Natural killer cell (primary cell): ENCODE data around the gene FUBP3. TPM values are rescaled to one million over a fixed set of nuclear protein-coding genes. Genes with fewer than 3 reads are reported as not detected.
A peak's percentile ranks its signal among the peaks of the same experiment; 100 is the strongest.

Source experiments
- ATAC-seq, 3 donors: fragments of 150-1000 bp in 2 of 3; fragments of 200-7000 bp in 1 of 3; cut with Tn5 transposase; 1 replicate in 1 of 3; 2 replicates in 2 of 3; pipeline ENCODE4 v1.10.0; 2021; ENCODE audit warnings: mild to moderate bottlenecking in 2 of 3, moderate library complexity in 2 of 3
- DNase-seq, 2 donors: peaks; one replicate each; pipeline versions ENCODE4 v3.0.0 to v3.0.0-alpha.2; 2013 to 2021; ENCODE audit warnings: mixed read lengths in 1 of 2
- H3K27ac ChIP-seq: one replicate; pipeline ENCODE4 v1.5.1; 2013; ENCODE audit warnings: mild to moderate bottlenecking, low read length
- H3K27me3 ChIP-seq: one replicate; pipeline ENCODE4 v1.6.1; 2013; ENCODE audit warnings: low read length; ENCODE audit not compliant: control insufficient read depth, insufficient read depth
- H3K36me3 ChIP-seq: one replicate; pipeline ENCODE4 v1.6.1; 2013; ENCODE audit warnings: low read length; ENCODE audit not compliant: control insufficient read depth, insufficient read depth
- H3K4me1 ChIP-seq: one replicate; pipeline ENCODE4 v1.6.1; 2013; ENCODE audit warnings: low read length; ENCODE audit not compliant: control insufficient read depth, insufficient read depth
- H3K4me3 ChIP-seq: one replicate; pipeline ENCODE4 v1.5.1; 2013; ENCODE audit warnings: low read length
- H3K9me3 ChIP-seq: one replicate; pipeline ENCODE4 v1.6.1; 2013; ENCODE audit warnings: low read length; ENCODE audit not compliant: control insufficient read depth, insufficient read depth
- H3K27ac Mint-ChIP-seq, 2 donors: one replicate each; pipeline ENCODE4 v1.8.0; 2022; ENCODE audit warnings: mild to moderate bottlenecking in 2 of 2, mixed read lengths in 2 of 2, moderate library complexity in 1 of 2
- H3K27me3 Mint-ChIP-seq, 2 donors: one replicate each; pipeline ENCODE4 v1.8.0; 2022; ENCODE audit warnings: low read depth in 2 of 2, mixed read lengths in 2 of 2
- H3K36me3 Mint-ChIP-seq: one replicate; pipeline ENCODE4 v1.8.0; 2022; ENCODE audit warnings: mixed read lengths
- H3K4me1 Mint-ChIP-seq, 2 donors: one replicate each; pipeline ENCODE4 v1.8.0; 2022; ENCODE audit warnings: mixed read lengths in 2 of 2
- H3K4me3 Mint-ChIP-seq: one replicate; pipeline ENCODE4 v1.8.0; 2022; ENCODE audit warnings: mild to moderate bottlenecking, moderate library complexity, mixed read lengths
- H3K9me3 Mint-ChIP-seq, 2 donors: one replicate each; pipeline ENCODE4 v1.8.0; 2022; ENCODE audit warnings: mixed read lengths in 2 of 2
- WGBS: methylation state at CpG from one replicate; pipeline ENCODE4 v1.1.7; 2013; ENCODE audit warnings: missing lambda C conversion rate; ENCODE audit not compliant: insufficient coverage; 5-methylcytosine and 5-hydroxymethylcytosine counted together
- intact Hi-C: fragments of 100-400 bp; cut with micrococcal nuclease; formaldehyde crosslinking; loops from one replicate; pipeline ENCODE4 v1.14.2; 2022
- total RNA-seq, 4 donors: library from RNA; stranded (reverse); fragments of 120-200 nt in 1 of 4; gene quantifications; one replicate each; pipeline versions ENCODE4 v1.2.3 to v1.2.4, GENCODE V29; 2013 to 2022
- TF ChIP-seq, protein P1 (sequence below): fragments of 200-600 bp; IDR thresholded peaks from one replicate; pipeline ENCODE4 v1.8.0; 2022; ENCODE audit warnings: antibody characterized with exemption

Gene FUBP3
- total RNA-seq, 3 donors from 2014 or later (not counting 1 experiment from before 2014, with no cell fraction given), result 40.8 to 45.2 (median 41.3) TPM

DNA sequence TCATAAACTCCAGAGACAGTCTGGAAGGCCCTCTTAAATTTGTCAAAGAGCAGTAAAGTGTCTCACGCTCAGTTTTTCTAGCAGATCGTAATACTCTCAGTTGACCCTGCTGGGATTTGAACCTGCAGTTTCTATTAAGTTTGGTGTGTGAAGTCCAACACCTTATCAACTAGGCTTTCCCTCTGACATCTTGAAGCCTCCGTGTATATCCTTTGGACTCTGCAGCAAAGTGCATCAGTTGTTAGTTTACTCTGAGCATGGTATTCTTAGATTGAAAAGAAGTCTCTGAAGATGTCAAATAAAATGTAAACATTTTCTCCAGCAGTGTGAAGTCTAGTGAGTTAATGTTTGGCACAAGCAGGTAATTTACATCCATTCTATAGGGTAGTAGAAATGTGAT lies 2.4 kb downstream of the FUBP3 start:
- Histone ChIP-seq H3K4me1 (peaks cover 17% of the 10 kb centered on the region), H3K9me3 (no peaks in the 10 kb centered on the region), H3K27me3 (no peaks in the 10 kb centered on the region), H3K36me3 (no peaks in the 10 kb centered on the region), H3K4me3 (no peak overlapping the region), H3K27ac (no peak overlapping the region)
- whole genome bisulfite sequencing, result 100% methylated on average over 3 of the region's 3 CpGs
- Mint-ChIP-seq H3K27ac (peak overlapping the region in 1 of 2 donors; percentile 82), H3K4me3 (peak overlapping the region; percentile 87), H3K27me3 (no peaks in the 10 kb centered on the region), H3K36me3 (no peaks in the 10 kb centered on the region), H3K9me3 (no peaks in the 10 kb centered on the region), H3K4me1 (peaks cover 43 to 44% of the 10 kb centered on the region in 2 donors)
- no peak for DNase-seq
- intact Hi-C loops, result no loop called here
- ATAC-seq, result no peak
- TF ChIP-seq, protein P1, sequence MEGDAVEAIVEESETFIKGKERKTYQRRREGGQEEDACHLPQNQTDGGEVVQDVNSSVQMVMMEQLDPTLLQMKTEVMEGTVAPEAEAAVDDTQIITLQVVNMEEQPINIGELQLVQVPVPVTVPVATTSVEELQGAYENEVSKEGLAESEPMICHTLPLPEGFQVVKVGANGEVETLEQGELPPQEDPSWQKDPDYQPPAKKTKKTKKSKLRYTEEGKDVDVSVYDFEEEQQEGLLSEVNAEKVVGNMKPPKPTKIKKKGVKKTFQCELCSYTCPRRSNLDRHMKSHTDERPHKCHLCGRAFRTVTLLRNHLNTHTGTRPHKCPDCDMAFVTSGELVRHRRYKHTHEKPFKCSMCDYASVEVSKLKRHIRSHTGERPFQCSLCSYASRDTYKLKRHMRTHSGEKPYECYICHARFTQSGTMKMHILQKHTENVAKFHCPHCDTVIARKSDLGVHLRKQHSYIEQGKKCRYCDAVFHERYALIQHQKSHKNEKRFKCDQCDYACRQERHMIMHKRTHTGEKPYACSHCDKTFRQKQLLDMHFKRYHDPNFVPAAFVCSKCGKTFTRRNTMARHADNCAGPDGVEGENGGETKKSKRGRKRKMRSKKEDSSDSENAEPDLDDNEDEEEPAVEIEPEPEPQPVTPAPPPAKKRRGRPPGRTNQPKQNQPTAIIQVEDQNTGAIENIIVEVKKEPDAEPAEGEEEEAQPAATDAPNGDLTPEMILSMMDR, result no peak

- no peaks in the 10 kb centered on the region for H3K36me3 Mint-ChIP-seq
- no peaks in the 10 kb centered on the region for H3K27me3 Mint-ChIP-seq
- no peak overlapping the region for H3K4me3 Mint-ChIP-seq
- intact Hi-C loops, result no loop called here
- Histone ChIP-seq H3K27me3 (no peaks in the 10 kb centered on the region), H3K9me3 (no peaks in the 10 kb centered on the region), H3K4me3 (no peak overlapping the region), H3K4me1 (peaks cover 14% of the 10 kb centered on the region), H3K36me3 (no peaks in the 10 kb centered on the region), H3K27ac (no peak overlapping the region)
- ATAC-seq (no peak), DNase-seq (no peak)
- peaks cover 49 to 52% of the 10 kb centered on the region in 2 donors for H3K4me1 Mint-ChIP-seq
- no peaks in the 10 kb centered on the region for H3K9me3 Mint-ChIP-seq
- H3K27ac Mint-ChIP-seq, result no peak overlapping the region
- 97% methylated on average over 4 of the region's 4 CpGs for WGBS
- TF ChIP-seq, protein P1, result no peak
Observed at GRCh38 chr9:130583271-130583670, 3.9 kb downstream of the FUBP3 start.

DNA sequence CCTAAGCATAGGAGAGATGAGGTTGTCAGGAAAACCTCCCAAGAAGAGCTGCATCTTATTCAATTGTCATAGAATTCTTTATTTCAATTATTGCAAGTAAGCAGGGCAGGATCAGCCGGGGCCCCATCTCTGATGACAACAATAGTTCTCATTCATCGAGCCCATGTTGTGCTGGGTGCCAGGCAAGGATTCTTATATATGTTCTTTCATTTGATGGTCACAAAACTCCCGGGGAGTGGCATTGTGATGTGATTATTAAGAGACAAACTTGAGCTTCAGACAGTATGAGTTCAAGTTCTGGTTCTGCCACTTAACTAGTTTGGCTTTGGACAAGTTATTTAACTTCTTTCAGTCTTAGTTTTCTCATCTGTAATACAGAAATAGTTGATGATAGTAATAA lies 8.5 kb downstream of the FUBP3 start:
- Histone ChIP-seq H3K36me3 (no peaks in the 10 kb centered on the region), H3K4me3 (no peak overlapping the region), H3K4me1 (no peaks in the 10 kb centered on the region), H3K27ac (no peak overlapping the region), H3K9me3 (no peaks in the 10 kb centered on the region), H3K27me3 (no peaks in the 10 kb centered on the region)
- no peak overlapping the region for H3K4me3 Mint-ChIP-seq
- peaks cover 23 to 40% of the 10 kb centered on the region in 2 donors for H3K4me1 Mint-ChIP-seq
- H3K27me3 Mint-ChIP-seq, result no peaks in the 10 kb centered on the region
- intact Hi-C loops, result no loop called here
- no peaks in the 10 kb centered on the region for H3K9me3 Mint-ChIP-seq
- H3K27ac Mint-ChIP-seq, result peak overlapping the region in 1 of 2 donors; percentile 40
- ATAC-seq (no peak), DNase-seq (no peak)
- WGBS, result 100% methylated on average over 3 of the region's 3 CpGs
- H3K36me3 Mint-ChIP-seq, result no peaks in the 10 kb centered on the region
- TF ChIP-seq, protein P1, result no peak

DNA sequence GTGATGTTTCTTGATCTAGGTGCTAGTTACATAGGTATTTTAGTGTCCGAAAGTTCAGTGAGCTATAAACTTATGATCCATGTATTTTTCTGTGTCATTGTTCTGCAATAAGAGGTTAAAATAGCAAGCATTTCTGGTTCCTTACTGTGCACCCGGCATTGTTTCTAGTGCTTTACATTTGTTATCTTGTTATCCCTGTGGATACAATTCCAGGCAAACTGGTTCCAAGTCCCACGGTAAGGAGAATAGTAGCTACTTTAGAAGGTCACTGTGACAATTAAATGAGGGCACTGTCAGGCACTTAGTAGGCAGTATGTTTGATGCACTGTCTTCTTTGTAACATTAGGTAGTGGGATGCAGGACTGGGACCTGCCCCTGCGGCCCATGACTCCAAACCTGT lies 9.0 kb downstream of the FUBP3 start:
- DNase-seq, result no peak
- intact Hi-C loops, result no loop called here
- H3K27ac ChIP-seq, result no peak overlapping the region
- no peak for ATAC-seq
- no peaks in the 10 kb centered on the region for H3K4me1 ChIP-seq
- Mint-ChIP-seq H3K27ac (peak overlapping the region in 1 of 2 donors; percentile 40), H3K9me3 (no peaks in the 10 kb centered on the region), H3K4me1 (peaks cover 27 to 45% of the 10 kb centered on the region in 2 donors), H3K36me3 (no peaks in the 10 kb centered on the region), H3K4me3 (no peak overlapping the region), H3K27me3 (no peaks in the 10 kb centered on the region)
- H3K36me3 ChIP-seq, result peaks cover under 1% of the 10 kb centered on the region
- WGBS, result 99% methylated on average over 4 of the region's 4 CpGs
- H3K27me3 ChIP-seq, result no peaks in the 10 kb centered on the region
- H3K4me3 ChIP-seq, result no peak overlapping the region
- H3K9me3 ChIP-seq, result no peaks in the 10 kb centered on the region
- TF ChIP-seq, protein P1, result no peak
